ENCODE measurements around the gene FBXO9. TPM values are rescaled to one million over a fixed set of nuclear protein-coding genes. Genes with fewer than 3 reads are reported as not detected.

The FBXO9 gene
- polyA plus RNA-seq, 12 donors = 62.0 to 95.7 (median 74.5) TPM; not detected in 1

DNA sequence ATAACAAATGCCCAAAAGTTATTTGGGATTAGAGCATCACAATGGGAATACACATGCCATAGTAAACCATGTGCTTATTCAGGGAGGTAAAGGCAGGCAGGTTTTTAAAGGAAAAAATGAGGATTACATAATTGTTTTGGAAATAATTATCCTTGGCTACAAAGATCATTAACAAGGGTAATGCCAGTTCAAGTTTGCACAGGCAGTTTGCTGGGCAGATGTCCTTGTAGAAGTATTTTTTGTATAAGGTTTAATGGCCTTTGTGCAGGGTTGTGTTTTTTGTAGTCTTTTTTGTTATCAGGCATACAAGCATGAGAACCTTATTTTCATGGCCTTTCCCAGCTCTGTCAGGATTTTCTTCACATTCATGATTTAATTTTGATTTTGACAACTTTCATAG, 24.7 kb downstream of the FBXO9 start:
- no peak for DNase-seq

DNA sequence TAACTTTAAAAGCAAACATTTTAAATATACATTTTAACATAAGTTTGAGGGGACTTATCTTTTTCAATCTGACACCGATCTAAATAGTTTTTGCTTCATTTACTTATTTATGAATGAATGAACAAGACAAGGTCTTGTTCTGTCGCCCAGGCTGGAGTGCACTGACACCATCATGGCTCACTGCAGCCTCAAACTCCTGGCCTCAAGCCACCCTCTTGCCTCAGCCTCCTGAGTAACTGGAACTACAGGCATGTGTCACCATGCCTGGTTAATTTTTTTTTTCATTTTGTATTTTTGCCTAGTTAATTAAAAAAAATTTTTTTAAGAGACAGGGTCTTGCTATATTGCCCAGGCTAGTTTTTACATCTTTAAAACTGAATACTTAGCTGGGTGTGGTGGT, 25.4 kb downstream of the FBXO9 start:
- no peak for DNase-seq

DNA sequence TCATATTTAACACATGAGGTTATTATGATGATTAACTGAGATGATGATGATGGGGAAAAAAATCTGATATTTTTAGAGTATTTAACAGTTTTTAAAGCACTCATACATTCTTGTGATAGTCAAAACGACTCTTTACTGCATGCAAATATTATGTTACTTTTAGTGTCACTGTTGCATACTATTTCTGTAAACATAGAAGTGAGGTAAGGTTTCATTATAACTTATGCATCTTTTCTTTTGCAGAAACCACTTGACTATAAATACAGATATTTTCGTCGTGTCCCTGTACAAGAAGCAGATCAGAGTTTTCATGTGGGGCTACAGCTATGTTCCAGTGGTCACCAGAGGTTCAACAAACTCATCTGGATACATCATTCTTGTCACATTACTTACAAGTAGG, 30.1 kb downstream of the FBXO9 start:
- DNase-seq = no peak

DNA sequence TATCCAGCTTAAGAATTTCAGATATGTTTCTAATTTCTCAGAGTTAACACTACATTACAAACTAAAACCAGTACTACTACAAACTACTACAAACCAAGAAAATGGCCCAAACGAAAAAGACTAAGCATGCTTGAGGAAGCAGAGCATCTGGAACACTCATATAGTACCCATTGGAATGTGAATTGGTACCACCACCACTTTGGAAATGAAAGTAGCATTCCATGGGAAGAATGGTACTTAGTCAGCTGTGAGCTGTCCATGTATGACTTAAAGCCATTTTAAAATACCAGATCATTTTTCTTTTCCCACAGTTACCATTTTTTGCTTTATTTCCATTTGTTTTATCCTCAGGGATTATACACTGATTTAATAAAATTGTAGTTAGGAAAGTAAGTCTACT, 30.5 kb downstream of the FBXO9 start:
- DNase-seq = no peak

DNA sequence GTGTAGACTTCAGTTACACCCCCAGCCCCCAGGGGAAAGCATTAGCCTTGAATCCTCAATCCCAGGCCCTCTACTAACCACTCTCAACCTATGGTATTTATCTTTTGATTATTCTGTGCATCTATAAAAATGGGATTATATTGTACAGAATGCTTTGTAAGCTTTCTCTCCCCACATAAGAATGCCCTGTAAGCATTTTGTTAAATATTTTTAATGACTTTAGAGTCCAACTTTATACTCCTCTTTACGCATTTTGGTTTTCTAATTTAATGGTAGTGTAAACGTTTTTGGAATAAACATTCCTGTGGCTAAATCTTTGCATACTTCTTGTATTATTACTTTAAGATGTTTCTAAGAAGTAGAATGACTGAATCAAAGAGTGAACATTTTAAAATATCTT, 35.4 kb downstream of the FBXO9 start:
- no peak for DNase-seq

DNA sequence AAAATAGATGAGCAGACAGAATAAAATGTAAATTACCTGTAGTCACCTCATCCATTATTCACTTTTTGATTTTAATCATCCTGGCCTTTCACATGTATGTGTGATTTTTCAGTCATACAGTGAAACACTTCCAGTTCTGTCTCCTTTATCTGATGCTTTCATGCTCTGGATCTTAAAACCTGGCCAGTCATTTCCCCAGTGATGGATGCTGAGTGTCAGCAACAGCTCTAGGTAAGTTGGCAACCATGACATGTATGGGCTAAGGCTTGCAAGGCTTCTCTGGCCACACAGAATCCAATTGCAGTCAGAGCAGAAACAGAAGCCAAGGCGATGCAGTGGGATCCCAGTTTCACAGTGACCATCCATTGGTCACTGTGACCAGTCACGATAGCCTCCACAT, 35.8 kb downstream of the FBXO9 start:
- DNase-seq = no peak

DNA sequence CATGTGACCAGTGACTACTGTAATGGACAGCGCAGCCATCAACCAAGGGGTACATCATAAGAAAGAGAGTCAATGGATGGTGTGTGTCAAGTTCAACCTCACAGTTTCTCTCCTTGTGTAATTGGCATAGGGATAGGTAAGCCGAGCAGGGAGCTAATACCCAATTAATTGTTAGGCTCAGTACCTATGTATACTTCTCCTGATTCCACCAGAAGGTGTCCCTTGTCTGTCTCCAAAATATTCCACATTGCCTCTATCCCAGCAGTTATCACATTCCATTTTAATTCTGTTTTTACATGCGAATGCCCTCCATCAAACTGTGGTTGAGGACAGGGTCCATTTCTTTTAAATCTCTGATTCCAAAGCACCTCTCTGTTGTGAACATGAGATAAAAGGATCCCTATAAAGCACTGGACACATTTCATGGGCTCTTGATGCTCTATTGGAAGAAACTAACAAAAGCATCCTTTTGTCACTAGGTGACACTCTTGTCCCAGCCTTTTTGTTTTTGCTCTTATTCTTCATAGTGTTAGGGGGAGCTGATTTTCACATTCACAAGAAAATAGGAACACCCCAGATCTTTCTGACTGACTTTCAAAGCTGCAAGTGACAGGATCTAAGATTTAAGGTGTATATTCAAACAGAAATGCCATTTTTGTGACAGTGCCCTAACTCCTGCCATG, 38.9 kb downstream of the FBXO9 start:
- DNase-seq = no peak

DNA sequence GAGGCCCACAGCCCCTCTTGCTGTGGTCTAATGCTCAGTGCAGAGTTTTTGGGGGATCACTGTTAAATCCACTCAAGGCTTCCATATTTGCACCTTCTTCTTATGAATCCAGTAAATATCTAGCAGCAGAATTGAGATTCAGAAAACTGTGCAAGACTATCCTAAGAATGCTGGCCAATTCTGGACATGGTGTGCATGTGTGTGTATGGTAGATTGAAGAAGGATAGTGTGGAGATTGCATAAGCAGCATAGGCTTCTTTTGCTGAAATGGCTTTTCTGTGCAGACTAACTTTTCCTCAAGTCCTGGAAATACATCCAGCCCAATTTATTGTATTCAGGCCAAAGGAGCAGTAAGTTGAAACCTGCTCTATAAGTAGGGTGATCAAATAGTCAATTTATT, 39.7 kb downstream of the FBXO9 start:
- DNase-seq = no peak

DNA sequence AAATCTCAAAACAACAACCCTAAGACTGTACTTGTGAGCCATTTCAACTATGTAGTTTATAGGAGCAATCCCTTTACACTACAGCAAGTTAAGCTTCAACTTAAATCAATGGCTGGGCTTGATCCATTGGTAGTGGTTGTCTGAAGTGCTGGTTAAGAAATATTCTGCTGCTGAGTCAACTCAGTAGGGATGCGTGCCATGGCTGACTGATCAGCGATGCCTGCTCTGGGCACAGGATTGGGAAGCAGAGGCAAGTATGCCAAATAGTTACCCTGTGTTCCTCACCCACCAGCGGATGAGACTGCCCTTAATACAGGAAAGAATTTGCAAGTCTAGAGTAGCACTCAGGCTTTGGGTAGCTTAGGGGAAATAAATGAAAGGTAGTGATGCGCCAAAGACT, 41.9 kb downstream of the FBXO9 start:
- no peak for DNase-seq

DNA sequence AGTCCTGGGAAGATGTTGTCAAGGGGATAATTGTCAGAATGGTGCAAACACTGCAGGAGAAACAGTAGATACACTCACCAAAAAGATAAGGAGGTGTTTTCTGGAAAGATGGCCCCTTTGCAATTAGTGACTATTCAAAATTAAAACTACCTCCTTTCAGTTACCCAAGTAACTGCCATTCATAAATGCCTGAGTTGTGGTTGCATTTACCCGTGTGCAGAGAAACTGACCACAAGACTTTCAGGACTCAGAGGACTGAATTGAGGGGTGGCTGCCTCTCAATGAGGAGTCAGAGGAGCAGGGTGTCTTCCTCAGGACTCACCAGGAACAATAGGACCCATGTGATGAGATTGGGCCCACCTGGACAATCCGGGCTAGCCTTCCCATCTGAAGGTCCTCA, 44.4 kb downstream of the FBXO9 start:
- no peak for DNase-seq

DNA sequence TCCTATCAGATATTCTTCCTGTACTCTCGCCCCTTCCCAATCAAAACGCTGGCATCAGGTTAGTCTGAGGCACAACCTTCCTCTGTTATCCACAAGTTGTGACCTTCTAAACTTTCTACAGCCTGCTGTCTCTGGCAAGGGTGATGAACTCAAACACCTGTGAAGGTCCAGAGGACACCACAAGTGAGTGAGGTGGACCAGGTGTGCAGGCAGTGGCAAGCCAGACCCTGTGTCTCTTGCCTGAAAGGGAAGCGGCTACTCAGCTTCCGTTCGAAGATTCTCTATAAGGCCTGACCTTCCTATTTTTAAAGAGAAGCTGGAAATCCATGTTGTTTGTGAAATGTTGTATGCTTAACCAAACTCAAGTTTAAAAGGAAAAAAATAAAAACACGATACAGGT, 46.7 kb downstream of the FBXO9 start:
- no peak for DNase-seq

DNA sequence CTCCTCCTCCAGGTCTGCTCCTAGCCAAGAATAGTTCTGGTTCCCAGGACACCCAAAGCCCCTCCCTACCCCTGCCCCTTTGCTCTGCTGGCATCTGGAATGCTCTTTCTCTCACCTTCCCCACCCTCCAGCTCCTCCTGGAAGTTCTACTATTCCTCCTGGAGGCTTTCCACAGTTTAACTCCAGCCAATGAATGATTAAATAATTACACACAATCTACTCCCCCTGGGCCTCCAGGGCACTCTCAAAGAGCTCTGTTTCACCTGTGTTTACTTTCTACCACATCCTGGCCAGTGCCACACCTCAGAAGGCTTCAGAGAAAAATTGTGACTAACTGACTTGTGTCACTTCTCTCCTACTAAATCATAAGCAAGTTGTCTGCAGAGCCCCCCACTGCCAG, 47.2 kb downstream of the FBXO9 start:
- no peak for DNase-seq

DNA sequence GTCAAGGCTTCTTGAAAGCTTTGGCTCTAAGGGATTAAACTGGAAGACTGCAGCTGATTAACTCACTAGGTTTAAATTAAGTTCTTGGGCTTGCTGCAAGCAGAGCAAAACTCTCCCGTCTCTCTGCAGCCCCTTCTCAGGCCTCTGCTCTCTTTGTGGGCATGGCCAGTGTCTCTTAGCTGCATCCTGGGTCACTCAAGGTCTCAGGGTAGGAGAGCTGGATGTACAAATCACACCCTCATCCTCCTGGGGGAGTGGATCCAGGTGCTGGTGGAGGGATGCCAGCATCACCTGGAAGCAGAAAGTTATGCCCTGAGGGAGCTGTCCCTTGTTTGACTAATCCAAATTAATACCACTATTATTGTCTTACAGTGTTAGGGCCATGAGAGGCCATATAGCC, 47.7 kb downstream of the FBXO9 start:
- no peak for DNase-seq

DNA sequence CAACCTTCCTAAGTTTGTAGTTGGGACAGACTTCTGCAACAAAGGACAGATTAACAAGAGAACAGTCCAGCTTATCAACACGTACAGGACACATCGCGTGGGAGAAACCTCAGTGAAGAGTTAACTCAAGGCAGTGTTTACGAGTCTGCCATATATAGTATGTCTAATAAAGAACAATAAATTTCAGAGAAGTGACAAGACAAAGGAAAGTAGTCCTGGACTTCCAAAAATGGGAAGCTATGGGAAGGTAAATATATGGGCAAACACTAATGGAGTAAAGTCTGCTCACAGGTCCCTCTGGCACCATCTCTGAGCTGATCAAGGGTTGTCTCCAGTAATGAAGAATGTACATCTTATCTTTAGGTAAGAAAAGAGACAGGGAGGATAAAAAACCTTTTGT, 48.5 kb downstream of the FBXO9 start:
- no peak for DNase-seq

DNA sequence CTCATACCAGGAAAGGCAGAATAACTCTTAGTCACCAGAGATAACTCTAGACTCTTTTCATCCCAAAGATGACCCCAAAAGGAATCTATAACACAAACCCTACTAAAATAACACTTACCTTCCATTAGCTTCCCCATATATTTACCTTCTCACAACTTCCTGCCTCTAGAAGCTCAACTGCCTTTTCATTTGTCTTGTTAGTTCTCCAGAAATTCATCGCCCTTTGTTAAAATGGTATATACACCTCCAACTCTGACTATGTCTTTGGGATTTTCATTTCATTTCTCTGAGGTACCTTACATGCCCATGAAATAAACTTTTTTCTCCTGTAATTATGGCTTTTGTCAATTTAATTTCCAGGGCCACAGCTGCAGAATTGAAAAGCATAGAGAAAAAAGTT, 49.9 kb downstream of the FBXO9 start:
- DNase-seq = no peak

DNA sequence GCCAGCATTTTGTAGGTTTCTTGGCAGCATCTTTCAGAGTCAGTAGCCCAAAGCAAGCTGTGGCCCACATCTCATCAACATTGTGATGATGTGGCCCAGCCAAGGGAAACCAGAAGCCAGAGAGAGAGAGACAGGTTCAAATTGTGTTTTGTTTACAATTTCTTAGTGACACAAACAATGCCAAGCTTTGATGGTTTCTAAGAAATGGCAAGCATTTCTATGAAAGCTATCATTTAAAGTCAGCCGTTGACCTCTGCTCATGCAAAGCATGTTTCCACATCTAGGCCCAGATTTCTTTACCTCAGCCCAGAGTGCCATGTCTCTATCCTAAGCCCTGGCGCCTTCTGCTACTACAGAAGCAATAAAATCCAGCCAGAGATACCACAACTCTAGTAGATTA, 50.5 kb downstream of the FBXO9 start:
- no peak for DNase-seq

DNA sequence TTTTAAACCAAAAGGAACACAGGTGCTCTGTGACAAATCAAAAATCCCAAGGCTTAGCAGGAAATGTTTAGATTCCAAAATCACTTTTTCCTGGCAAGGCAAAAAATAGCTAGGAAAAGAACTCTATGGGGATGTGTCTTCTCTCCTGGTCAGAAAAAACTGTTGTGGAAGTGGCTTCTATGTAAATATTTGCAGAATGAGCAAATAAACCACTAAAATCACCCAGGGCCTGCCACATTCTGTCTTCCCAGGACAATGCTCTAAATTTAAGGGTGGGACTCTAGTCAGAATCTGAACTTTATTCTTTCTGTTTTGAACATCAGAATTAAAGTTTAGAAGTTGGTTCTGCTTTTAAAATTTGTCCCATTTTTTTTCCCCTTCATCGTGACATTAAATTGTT, 54.1 kb downstream of the FBXO9 start:
- DNase-seq = peak; percentile 21

DNA sequence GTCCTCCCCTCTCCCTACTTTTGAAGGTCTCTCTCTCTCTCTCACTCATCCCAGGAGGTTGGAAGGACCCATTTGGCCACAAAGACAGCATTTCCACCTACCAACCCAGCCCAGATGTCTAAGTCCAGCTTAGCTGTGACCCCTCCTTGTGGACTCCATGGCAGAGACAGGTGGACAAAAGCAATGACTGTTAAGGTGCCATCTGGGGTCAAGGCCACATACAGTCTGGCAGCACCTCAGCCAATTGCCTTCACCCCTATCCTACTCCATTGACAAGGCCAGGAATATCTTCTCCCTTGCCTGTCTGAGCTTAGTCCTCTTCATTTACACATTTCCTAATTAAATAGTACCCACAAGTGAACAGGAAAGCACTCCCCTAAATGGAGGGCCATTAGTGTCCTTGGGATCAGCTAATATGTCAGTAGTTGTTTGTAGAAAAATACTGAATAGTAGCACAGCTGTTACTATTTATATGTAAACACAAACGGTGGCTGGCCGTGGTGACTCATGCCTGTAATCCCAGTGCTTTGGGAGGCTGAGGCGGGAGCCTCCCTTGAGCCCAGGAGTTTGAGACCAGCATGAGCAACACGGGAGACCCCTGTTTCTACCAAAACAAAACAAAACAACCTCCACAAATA, 54.7 kb downstream of the FBXO9 start:
- peak; percentile 11 for DNase-seq

DNA sequence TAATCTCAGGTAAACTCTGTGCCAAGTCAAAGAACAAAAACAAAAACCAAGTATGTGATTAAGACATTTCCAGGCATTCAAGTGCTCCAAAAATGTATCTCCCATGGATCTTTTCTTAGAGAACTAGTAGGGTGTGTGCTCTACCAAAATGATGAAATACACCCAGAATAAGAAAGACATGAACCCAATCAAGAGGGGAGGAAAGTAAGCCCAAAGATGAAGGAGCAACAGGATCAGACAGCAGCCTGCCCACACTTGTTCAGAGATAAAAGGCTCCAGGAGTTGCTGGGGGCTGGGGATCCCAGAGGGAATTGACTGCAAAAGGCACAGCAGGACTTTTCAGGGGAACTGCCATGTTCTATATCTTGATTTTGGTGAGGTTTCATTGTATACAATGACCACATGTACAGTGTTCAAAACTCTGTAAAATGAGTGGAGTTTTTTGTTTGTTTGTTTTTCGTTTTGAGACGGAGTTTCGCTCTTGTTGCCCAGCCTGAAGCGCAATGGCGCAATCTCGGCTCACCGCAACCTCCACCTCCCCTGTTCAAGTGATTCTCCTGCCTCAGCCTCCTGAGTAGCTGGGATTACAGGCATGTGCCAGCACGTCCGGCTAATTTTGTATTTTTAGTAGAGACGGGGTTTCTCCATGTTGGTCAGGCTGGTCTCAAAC, 59.1 kb downstream of the FBXO9 start:
- no peak for DNase-seq

DNA sequence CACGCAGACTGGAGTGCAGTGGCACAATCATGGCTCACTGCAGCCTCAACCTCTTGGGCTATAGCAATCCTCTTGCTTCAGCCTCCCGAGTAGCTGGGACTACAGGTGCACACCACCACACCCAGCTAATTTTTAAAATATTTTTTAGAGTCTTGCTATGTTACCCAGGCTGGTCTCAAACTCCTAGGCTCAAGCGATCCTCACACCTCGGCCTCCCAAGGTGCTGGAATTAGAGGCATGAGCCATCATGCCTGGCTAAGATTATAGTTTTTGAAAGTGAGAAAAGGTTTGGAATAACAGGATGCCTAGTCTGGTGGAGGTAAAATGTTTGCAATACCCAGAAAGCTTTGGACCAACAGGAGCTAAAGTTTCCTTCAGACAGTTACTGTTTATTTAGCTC, 60.1 kb downstream of the FBXO9 start:
- no peak for DNase-seq

DNA sequence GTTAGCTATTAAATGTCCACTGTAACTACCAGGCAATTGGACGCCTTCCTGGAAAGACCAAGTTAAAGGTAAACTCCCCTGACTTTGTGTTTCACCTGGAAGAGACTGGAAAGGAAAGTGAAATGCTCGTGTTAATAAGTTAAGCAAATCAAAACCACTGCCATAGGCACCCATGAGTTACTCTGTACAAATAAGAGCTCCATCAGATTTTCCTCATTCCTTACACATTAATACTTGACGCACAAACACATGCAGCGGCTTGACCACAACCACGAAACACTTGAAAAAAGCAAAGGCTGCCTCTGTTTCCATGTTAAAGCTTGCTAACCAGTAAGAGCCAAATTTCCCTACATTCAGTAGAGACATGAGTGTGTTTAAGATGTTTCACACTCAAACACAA, 63.6 kb downstream of the FBXO9 start:
- DNase-seq = no peak

DNA sequence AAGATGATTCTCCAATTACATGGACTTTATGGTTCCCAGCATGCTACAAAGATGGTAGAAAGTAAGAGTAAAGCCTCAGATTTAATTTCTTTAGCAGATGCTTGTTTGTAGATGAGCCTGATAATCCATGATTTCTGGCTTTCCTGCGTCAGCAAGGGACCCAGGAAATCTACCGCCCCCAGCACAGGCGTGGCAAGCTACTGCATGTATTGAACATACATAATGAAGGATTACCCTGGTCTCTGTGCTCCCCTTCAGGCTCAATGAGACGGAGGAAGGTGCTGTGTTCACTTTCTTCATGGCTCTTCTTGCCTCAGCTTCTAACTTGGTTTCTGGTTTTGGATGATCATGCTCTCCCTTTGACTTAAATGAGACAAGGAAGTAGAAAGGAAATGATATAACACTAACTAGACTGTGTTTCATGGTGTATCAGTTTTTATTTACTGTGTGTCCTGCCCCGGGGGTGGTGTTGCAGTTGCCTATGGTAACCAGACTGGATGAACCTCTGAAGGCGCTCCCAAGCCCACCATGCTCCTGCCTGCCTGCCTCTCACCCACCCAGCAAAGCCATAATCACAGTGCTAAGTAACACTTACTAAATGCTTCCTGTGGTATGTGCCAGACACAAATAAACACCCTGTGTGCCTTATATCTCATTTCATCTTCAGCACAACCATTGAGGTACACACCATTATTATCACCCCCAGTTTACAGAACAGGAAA, 65.5 kb downstream of the FBXO9 start:
- no peak for DNase-seq

DNA sequence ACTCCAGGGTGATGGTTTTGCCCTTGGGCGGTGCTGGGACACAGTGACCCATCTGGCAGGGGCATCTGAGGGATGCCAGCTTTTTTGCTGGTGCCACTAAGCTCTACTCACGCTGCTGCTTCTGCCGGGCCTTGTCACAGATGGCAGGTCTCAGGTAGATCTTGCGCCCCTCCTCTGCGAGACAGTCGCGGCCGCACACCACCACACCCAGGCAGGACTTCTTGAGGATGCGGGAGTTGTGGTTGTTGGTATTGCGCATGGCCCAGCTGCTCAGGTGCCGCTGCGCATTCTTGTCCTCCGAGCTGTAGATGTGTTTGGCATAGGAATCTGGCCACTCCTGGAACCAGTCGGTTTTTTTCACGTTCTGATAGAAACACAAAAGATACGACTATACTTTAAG, 68.8 kb downstream of the FBXO9 start:
- DNase-seq = no peak

All from muscle of arm (tissue), 12 donors.